ENCODE measurements around the gene SLC2A6. TPM values are rescaled to one million over a fixed set of nuclear protein-coding genes. Genes with fewer than 3 reads are reported as not detected.

The SLC2A6 gene
- total RNA-seq, 2 donors from 2014 or later, result 4.6 to 8.8 TPM

DNA sequence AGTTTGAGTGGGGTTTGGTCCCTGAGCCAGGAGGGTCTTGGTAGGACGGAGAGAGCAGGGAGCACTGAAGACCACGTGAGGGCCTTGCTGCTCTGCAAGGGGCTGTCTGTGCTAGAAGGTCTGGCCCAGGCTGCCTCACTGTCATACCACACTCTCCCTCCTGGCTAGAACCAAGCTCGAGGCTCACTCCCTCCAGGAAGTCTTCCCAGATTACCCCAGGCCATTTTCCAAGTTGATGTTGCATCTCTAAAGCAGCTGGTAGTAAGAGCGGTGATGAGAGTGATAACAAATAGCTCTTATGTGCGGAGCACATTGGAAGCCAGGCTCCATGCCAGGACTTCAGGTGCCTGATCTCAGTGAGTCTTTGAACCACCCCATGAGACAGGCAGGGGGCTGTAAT lies 39.3 kb upstream of the SLC2A6 start:
- no peak for ATAC-seq (ENCODE audit: insufficient number of reproducible peaks, low FRiP score, low read depth)

DNA sequence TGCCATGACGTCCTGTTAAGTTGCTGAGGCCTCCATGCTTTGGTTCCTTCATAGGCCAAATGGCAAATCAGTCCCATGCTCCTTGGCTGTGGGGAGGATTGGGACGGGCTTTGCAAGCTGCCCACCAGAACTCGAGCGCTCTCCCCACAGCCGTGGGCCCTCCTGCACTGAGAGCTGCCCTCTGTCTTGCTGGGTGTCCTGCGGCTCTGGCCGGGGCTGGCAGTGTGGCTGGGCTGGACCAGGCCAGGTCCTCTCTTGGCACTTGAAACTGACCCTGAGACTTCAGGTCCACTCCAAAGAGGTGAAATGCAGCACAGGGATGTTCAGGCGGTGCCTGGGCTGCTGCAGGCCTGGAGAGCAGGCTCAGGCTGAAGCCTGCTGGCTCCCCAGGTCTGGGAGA lies 38.8 kb upstream of the SLC2A6 start:
- Histone ChIP-seq H3K4me3 (no peak overlapping the region), H3K27ac (no peak overlapping the region), H3K36me3 (no peaks in the 10 kb centered on the region), H3K9me3 (no peaks in the 10 kb centered on the region), H3K4me1 (ENCODE audit: control insufficient read depth in 1 of 2, low read depth in 2 of 2) (peaks cover 5 to 21% of the 10 kb centered on the region in 2 donors), H3K27me3 (replicated peaks; ENCODE audit: insufficient read depth) (no peaks in the 10 kb centered on the region)
- ATAC-seq (ENCODE audit: insufficient number of reproducible peaks, low FRiP score, low read depth), result no peak
- no peak for DNase-seq (ENCODE audit: low spot score)
- TF ChIP-seq, protein P1, sequence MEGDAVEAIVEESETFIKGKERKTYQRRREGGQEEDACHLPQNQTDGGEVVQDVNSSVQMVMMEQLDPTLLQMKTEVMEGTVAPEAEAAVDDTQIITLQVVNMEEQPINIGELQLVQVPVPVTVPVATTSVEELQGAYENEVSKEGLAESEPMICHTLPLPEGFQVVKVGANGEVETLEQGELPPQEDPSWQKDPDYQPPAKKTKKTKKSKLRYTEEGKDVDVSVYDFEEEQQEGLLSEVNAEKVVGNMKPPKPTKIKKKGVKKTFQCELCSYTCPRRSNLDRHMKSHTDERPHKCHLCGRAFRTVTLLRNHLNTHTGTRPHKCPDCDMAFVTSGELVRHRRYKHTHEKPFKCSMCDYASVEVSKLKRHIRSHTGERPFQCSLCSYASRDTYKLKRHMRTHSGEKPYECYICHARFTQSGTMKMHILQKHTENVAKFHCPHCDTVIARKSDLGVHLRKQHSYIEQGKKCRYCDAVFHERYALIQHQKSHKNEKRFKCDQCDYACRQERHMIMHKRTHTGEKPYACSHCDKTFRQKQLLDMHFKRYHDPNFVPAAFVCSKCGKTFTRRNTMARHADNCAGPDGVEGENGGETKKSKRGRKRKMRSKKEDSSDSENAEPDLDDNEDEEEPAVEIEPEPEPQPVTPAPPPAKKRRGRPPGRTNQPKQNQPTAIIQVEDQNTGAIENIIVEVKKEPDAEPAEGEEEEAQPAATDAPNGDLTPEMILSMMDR (IDR thresholded peaks at IDR 0.05), result no peak

More for the DNA sequence above, 39.3 kb upstream of the SLC2A6 start:
- H3K36me3 ChIP-seq, result no peaks in the 10 kb centered on the region
- DNase-seq (ENCODE audit: low spot score), result no peak
- no peaks in the 10 kb centered on the region for H3K9me3 ChIP-seq
- H3K27me3 ChIP-seq (replicated peaks; ENCODE audit: insufficient read depth), result no peaks in the 10 kb centered on the region
- TF ChIP-seq, protein P1 (IDR thresholded peaks at IDR 0.05), result no peak
- peaks cover 5 to 21% of the 10 kb centered on the region in 2 donors for H3K4me1 ChIP-seq (ENCODE audit: control insufficient read depth in 1 of 2, low read depth in 2 of 2)
- no peak overlapping the region for H3K27ac ChIP-seq
- H3K4me3 ChIP-seq, result no peak overlapping the region

DNA sequence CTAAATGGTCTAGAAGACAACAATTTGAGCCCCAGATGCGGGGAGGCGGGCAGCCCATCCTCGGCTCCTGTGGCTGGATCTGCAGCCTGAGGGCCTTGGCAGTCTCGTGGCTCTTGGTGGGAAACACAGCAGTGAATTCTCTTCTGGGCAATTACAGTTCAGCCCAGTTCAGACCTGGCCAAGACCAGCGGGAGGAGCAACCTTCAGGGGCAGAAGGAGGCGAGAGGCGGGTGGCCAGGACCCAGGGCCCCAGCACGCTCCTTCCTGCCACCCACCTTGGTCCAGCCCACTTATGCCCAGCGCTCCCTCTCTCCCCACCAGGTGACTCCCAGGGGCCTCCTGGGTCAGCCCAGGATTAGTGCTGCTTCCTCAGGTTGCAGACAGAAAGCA lies 38.1 kb upstream of the SLC2A6 start:
- Histone ChIP-seq H3K27me3 (replicated peaks; ENCODE audit: insufficient read depth) (no peaks in the 10 kb centered on the region), H3K4me1 (ENCODE audit: control insufficient read depth in 1 of 2, low read depth in 2 of 2) (peaks cover 5 to 21% of the 10 kb centered on the region in 2 donors), H3K4me3 (no peak overlapping the region), H3K9me3 (no peaks in the 10 kb centered on the region), H3K27ac (no peak overlapping the region), H3K36me3 (no peaks in the 10 kb centered on the region)
- TF ChIP-seq, protein P1 (IDR thresholded peaks at IDR 0.05), result no peak
- no peak for ATAC-seq (ENCODE audit: insufficient number of reproducible peaks, low FRiP score, low read depth)
- no peak for DNase-seq (ENCODE audit: low spot score)

DNA sequence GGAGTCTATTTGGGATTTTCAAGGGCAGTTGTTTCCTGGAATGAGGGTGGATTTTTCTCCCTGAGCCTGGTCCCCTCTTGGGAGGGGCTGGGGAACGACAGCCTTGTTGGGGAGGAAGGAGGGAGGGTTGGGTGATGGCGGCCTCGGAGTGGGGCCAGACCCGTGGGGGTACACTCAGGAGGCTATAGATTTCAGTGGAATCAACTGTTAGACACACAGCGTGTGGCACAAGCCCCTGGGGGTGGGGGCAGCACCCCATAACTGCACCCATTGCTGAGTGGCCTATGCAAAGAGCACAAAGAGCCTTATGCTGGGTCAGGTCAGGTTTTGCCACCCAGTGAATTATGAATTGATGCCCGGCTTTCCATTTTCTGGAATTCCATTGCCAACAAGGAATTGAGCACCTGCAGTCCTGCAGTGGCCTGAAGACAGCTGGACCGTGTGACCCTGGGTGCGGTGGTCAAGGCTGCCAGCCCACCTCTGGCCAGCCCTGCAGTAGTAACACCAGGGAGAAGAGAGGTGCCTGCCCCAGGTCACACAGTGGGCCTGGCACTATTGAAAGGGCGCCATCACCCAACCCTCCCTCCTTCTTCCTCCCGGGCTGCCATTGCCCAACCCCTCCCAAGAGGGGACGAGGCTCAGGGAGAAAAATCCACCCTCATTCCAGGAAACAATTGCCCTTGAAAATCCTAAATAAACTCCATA lies 37.5 kb upstream of the SLC2A6 start:
- ATAC-seq (ENCODE audit: insufficient number of reproducible peaks, low FRiP score, low read depth) (no peak), DNase-seq (ENCODE audit: low spot score) (no peak)
- TF ChIP-seq, protein P1 (IDR thresholded peaks at IDR 0.05), result no peak
- no peaks in the 10 kb centered on the region for H3K27me3 ChIP-seq (replicated peaks; ENCODE audit: insufficient read depth)
- H3K36me3 ChIP-seq, result no peaks in the 10 kb centered on the region
- no peaks in the 10 kb centered on the region for H3K9me3 ChIP-seq
- no peak overlapping the region for H3K27ac ChIP-seq
- H3K4me3 ChIP-seq, result no peak overlapping the region
- peaks cover 5 to 21% of the 10 kb centered on the region in 2 donors for H3K4me1 ChIP-seq (ENCODE audit: control insufficient read depth in 1 of 2, low read depth in 2 of 2)

DNA sequence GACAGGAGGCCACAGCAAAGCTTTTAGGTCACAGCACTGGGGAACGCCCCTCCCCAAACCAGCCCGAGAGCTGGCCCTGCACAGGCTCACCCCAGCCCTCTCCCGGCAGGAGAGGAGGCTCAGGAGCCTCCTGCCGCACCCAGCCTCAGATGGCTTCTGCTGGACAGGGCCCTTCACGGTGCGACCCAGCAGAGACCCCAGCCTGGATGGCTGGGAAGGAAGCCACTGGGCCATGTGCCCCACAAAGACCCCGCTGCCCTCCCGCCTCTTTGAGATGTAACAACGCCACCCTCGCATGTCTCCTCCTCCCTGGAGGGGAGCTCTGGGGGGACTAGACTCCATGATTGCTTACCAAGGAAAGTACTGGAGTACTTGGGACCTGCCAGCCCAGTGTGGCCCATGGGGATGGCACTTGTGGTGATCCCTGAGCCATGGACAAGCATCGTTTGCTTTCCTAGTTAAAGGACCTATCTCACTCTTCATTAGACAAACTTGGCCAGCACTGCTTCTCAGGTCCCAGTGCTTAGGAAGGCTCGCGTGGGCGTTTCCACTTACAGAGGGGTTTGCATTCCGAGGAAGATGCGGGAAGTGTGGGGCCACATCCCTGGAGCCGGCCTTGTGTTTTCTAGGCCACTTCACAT lies 36.8 kb upstream of the SLC2A6 start:
- Histone ChIP-seq H3K36me3 (no peaks in the 10 kb centered on the region), H3K4me1 (ENCODE audit: control insufficient read depth in 1 of 2, low read depth in 2 of 2) (peaks cover 5 to 21% of the 10 kb centered on the region in 2 donors), H3K27me3 (replicated peaks; ENCODE audit: insufficient read depth) (no peaks in the 10 kb centered on the region), H3K27ac (no peak overlapping the region), H3K4me3 (no peak overlapping the region), H3K9me3 (no peaks in the 10 kb centered on the region)
- ATAC-seq (ENCODE audit: insufficient number of reproducible peaks, low FRiP score, low read depth), result no peak
- TF ChIP-seq, protein P1 (IDR thresholded peaks at IDR 0.05), result no peak
- no peak for DNase-seq (ENCODE audit: low spot score)

Data from thoracic aorta (tissue), 2 donors.